Osteocyte (in vitro differentiated cells): ENCODE results near the gene AKT1. TPM values are rescaled to one million over a fixed set of nuclear protein-coding genes. Genes with fewer than 3 reads are reported as not detected.

Source experiments
- DNase-seq: peaks from one replicate; pipeline ENCODE4 v3.0.0; 2021; ENCODE audit warnings: mixed read lengths; ENCODE audit not compliant: unreplicated experiment; ENCODE audit errors: extremely low spot score
- H3K27ac Mint-ChIP-seq: one replicate; pipeline ENCODE4 v1.8.0; 2021; ENCODE audit warnings: mild to moderate bottlenecking, mixed read lengths; ENCODE audit not compliant: unreplicated experiment
- H3K27me3 Mint-ChIP-seq: one replicate; pipeline ENCODE4 v1.8.0; 2021; ENCODE audit warnings: mixed read lengths; ENCODE audit not compliant: unreplicated experiment
- H3K36me3 Mint-ChIP-seq: one replicate; pipeline ENCODE4 v1.8.0; 2021; ENCODE audit warnings: mixed read lengths; ENCODE audit not compliant: unreplicated experiment
- H3K4me1 Mint-ChIP-seq: one replicate; pipeline ENCODE4 v1.8.0; 2021; ENCODE audit warnings: mixed read lengths; ENCODE audit not compliant: unreplicated experiment
- H3K4me3 Mint-ChIP-seq: one replicate; pipeline ENCODE4 v1.8.0; 2021; ENCODE audit warnings: mild to moderate bottlenecking, moderate library complexity, mixed read lengths; ENCODE audit not compliant: unreplicated experiment
- H3K9me3 Mint-ChIP-seq: one replicate; pipeline ENCODE4 v1.8.0; 2021; ENCODE audit warnings: mixed read lengths; ENCODE audit not compliant: unreplicated experiment
- CTCF ChIP-seq: fragments of 200-600 bp; sonication (generic); IDR thresholded peaks from 2 replicates; pipeline ENCODE4 v1.5.0; 2021; ENCODE audit warnings: antibody characterized with exemption, mild to moderate bottlenecking, moderate library complexity
- total RNA-seq: library from RNA; stranded (reverse); gene quantifications from 2 replicates; pipeline ENCODE4 v1.2.1, GENCODE V29; 2021

Gene AKT1
- total RNA-seq, 1 donor from 2014 or later = 157 TPM

- Mint-ChIP-seq H3K27me3 (no peaks in the 10 kb centered on the region), H3K4me3 (no peak overlapping the region), H3K4me1 (peaks cover 30% of the 10 kb centered on the region), H3K36me3 (no peaks in the 10 kb centered on the region), H3K9me3 (no peaks in the 10 kb centered on the region), H3K27ac (no peak overlapping the region)
- DNase-seq = no peak
- TF ChIP-seq CTCF = no peak
These were observed 11.3 kb upstream of the AKT1 start for GRCh38 chr14:104806625-104807465.

- no peak for DNase-seq
- Mint-ChIP-seq H3K27ac (peak overlapping the region; percentile 63), H3K4me1 (peaks cover 37% of the 10 kb centered on the region), H3K9me3 (no peaks in the 10 kb centered on the region), H3K27me3 (no peaks in the 10 kb centered on the region), H3K36me3 (no peaks in the 10 kb centered on the region), H3K4me3 (no peak overlapping the region)
- TF ChIP-seq CTCF = no peak
These were observed 10.5 kb upstream of the AKT1 start for GRCh38 chr14:104805941-104806624.

GRCh38 chr14:104805326-104805678, 9.8 kb upstream of the AKT1 start:
- Mint-ChIP-seq H3K27me3 (no peaks in the 10 kb centered on the region), H3K4me3 (no peak overlapping the region), H3K27ac (peak overlapping the region; percentile 63), H3K4me1 (peaks cover 37% of the 10 kb centered on the region), H3K36me3 (no peaks in the 10 kb centered on the region), H3K9me3 (no peaks in the 10 kb centered on the region)
- DNase-seq = peak; percentile 91
- TF ChIP-seq CTCF = no peak

- DNase-seq = no peak
These were observed 9.2 kb upstream of the AKT1 start for GRCh38 chr14:104804481-104805325.

More at GRCh38 chr14:104804481-104805325, 9.2 kb upstream of the AKT1 start:
- no peaks in the 10 kb centered on the region for H3K9me3 Mint-ChIP-seq
- no peaks in the 10 kb centered on the region for H3K36me3 Mint-ChIP-seq
- H3K27ac Mint-ChIP-seq = no peak overlapping the region
- H3K27me3 Mint-ChIP-seq = no peaks in the 10 kb centered on the region
- no peak overlapping the region for H3K4me3 Mint-ChIP-seq
- peaks cover 39% of the 10 kb centered on the region for H3K4me1 Mint-ChIP-seq
- TF ChIP-seq CTCF = no peak
